Activated naive CD8-positive, alpha-beta T cell treated with anti-CD3 and anti-CD28 coated beads, Interleukin-2, amount 50 U/mL, for 16 hours (primary cell): ENCODE data around the gene CTSD.

Experiments
- DNase-seq: peaks from one replicate; pipeline ENCODE4 v3.0.0-alpha.2; 2020; ENCODE audit warnings: low read depth, low spot score

Gene CTSD

DNA sequence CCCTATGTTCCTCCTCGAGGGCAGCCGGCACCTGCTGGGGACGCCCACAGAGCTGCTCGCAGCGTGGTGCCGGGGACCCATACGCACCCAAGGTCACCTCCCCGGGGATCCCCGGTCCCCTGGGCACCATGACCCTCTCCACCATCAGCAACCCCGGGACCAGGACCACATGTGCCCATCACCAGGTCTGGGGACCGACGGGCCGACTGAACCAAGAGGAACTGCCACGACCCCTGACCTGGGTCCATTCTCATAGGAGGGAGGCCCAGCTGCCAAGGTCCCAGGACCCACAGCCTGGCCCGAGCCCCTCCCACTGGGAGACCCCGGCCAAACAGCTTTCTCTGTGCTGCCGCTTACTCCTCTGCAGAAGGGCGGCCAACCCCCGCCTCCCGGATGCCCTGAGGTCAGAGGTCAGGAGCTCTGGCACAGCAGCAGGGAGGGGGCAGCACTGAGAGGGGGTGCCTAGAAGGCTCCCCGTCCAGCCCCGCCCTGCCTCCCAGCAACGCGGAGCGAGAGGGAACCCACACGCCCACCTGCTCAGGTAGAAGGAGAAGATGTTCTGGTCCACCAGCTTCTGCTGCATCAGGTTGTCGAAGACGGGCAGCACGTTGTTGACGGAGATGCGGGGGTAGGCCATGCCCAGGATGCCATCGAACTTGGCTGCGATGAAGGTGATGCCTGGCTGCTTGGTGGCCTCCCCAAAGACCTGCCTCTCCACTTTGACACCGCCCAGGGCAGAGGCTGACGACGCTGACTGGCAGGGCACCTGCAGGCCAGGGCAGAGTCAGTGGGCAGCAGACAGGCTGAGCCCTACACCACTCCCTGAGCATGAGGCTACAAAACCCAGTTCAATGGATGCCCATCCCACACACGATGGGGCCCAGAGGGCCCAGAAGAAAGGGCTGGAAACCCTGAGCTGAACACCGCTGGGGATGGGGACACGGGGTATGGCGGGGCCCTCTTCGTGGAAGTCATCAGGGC, 6.6 kb downstream of the CTSD start:
- DNase-seq = no peak

DNA sequence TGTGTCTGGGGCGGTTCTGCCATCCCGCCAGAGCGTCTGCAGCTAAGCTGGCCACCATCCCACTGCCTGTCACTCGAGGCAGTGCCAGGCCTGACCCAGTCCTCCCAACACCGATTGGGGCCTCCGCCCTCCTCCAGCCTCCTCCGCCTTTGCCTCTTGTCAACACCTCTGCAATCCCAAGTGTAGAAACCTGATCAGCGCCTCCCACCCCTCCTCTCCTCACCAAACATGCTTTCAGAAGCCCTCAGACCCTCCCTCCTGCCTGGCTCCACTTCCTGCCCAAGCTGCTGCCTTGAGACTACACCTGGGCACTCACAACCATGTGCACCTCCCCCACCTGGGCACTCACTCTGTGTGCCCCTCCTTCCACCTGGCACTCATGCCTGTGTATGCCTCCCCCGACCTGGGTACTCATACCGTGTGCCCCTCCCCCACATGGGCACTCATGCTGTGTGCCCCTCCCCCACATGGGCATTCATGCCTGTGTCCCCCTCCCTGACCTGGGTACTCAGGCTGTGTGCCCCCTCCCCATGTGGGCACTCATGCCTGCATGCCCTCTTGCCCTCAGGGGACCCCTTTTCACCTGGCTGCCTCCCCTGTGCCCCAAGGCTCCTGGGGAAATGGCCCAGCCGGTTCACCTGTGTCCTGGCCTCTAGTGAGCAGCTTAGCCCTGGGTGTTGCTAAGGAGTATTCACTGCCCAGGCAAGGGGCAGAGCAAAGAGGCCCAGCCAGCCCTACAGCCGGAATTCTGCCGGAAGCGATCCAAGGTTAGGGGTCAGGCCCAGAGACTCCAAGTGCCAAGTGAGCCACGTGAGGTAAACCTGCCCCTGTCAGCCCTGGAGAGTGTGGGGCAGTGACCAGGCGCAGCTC, 7.8 kb downstream of the CTSD start:
- no peak for DNase-seq

DNA sequence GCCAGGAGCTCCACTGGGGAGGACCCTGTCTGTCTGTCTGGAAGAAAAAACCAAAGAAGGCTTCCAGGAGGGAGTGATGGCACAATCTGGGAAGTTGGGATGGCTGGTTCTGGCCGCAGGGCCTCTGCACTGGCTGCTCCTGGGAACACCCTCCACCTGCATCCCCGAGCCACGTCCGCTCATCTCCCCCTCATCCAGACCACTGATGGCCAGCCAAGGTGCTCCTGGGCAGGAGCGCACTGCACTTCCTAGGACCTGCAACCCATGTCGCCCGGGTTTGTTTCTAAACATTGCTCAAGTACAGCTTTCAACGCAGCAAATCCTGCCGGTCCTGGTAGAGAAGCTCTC, 8.4 kb downstream of the CTSD start:
- DNase-seq = no peak

DNA sequence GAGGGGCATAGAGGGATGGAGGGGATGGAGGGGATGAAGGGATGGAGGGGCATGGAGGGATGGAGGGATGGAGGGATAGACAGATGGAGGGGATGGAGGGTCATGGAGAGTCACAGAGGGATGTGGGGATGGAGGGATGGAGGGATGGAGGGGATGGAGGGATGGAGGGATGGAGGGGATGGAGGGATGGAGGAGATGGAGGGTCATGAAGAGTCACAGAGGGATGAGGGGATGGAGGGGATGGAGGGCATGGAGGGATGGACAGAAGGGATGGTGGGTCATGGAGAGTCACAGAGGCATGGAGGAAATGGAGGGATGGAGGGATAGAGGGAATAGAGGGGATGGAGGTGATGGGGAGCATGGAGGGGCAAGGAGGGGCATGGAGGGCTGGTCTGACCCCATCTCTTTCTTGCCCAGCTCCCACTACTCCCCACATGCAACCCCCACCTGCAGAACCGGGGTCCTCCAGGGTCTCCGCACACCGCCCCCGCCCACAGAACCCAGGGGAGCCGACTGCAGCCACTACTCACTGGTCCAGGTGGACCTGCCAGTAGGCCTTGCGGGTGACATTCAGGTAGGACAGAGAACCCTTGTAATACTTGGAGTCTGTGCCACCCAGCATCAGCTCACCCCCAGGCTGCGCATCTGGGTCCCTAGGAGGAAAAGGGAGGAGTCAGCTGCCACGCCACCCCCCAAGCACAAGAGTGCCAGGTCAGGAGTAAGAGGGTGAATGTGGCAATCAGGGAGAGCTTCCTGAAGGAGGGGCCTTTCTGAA, 9.2 kb downstream of the CTSD start:
- no peak for DNase-seq

DNA sequence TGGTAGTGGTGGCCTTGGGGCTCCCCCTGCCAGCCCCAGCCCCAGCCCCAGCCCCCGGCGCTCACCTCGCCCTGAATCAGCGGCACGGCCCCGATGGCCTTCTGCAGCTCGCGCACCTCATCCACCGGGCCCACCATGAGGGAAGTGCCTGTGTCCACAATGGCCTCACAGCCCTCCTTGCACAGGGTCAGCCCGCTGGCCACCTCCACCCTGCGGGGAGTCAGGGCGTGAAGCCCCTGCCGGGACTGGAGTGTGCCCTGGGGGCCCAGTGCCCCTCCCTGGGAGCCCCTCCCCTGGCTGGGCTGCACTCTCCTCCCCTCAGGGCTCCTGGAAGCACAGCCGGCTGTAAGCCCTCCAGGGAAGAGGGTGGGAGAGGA, 9.8 kb downstream of the CTSD start:
- no peak for DNase-seq

DNA sequence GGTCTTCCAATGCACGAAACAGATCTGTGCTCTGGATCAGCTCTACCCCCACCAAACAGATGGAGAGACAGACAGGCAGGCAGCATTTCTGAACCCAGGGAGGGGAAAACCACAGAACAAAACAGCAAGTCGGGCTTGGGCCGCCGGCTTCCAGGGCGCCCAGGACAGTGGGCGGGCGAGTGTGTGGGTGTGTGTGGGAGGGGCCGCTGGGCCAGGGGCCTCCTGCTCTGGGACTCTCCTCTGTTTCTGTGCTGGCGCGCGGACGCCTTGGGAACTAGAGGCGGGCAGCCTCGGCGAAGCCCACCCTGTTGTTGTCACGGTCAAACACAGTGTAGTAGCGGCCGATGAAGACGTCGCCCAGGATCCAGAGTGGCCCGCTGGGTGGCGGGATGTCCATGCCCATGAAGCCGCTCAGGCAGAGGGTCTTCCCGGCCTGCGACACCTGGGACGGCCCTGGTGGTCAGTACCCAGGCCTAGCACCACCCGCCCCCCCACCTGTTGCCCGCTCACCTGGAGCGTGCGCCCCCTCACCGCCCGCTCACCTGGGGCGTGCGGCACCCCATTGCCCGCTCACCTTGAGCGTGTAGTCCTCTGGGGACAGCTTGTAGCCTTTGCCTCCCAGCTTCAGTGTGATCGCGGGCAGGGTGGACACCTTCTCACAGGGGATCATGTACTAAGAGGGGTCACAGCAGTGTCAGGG, 10.3 kb downstream of the CTSD start:
- DNase-seq = no peak

DNA sequence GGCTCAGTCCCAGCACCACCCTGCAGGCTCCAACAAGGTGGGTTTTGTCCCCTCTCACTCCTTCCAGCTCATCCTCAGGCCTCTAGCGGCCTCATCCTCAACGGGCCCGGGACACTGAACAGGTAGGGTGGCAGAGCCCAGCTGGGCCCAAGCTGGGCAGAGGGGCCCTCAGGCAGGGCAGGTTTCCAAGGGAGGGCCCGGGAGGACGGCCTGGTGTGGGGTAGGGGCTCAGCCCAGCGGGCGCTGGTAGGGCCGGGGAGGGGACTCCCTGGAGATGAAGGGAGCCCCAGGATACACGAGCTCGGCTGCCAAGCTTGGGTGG, 10.9 kb downstream of the CTSD start:
- DNase-seq = no peak

DNA sequence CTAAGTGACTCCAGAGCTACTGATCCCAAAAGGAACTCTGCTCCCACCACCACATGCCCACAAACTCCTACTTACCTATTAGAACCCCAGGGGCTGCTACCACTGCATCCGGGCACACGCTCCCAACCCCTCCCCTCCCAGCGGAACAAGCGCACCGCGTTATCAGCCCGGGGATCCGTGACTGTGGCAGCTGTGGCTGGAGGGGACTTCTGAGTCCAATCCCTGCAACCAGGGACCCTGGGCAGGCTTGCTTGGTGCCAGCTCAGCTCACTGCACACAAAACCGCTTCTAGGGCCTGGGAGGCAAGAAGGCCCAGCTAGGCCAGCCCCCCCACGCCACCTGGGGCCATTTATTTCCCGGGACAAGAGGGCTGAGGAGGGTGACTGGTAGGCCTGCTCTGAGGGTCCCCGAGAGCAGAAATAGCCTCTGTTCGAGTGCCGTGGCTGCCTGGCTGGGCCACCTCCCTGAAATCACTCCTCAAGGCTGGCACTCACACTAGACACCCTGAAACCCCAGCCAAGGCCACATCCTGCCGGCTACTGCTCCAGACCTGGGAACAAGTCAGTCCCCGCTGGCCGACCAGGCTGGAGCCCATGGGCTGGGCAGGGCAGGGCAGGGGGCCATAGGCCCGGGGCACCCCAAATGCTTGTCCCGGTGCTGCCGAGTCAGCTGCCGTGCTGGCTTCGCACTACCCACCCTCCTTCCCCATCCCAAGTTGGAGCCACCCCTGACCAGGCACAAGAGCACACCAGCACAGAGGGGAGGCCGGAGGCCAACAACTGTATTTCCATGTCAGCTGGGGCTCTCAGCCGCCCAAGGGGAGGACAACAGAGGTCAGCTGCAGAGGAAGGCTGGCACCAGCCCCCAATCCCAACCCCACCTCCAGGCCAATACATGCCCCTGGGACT, 11.5 kb downstream of the CTSD start:
- no peak for DNase-seq

DNA sequence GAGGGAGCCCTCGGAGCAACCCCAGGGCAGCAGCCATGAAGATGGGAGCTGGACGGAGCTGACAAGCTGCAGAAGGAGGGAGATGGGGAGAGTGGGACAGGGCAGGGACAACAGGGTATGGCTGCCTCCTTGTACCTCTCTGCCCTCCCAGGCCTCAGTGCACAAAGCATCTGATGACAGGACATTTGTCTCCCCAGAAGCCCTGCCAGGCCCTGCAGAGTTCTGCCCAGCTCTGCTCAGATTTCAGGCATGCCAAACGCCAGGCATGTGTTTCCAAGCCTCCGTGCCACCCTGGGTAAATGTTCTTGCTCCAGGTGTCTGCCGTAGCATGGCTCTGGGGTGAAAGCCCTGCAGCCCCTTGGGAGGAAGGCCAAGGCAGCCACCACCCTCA, 12.2 kb downstream of the CTSD start:
- no peak for DNase-seq

DNA sequence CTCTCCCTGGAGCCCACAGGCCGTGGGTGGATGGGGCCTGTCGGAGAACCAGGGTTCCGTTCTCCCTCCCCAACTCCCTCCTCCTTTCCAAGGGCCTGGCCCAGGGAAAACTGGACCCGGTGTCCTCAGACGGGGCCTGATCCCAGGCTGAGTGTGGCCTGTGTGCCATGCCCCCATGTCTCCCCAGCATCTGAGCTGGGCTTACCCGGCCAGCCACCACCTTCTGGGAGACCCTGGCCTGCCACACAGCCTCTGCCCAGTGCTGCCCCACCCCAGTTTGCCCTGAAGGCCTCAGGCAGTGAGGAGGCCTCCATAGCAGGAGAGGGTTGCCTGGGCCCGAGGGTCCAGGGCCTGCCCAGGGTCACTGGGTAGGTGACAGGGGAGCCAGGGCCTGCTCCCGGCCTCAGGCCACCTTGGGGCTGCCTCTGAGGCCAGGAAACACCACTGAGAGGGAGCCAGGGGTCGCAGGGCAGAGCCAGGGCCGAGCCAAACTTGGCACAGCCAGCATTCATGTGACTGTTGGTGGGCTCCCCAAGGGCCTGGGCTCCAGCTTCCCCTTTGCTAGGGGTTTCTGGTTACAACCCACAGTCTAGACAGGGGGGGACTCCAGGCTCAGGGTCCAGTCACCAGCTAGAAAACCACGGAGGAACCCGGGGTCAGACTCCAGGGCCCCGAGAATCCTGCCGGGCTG, 12.7 kb downstream of the CTSD start:
- DNase-seq = no peak

DNA sequence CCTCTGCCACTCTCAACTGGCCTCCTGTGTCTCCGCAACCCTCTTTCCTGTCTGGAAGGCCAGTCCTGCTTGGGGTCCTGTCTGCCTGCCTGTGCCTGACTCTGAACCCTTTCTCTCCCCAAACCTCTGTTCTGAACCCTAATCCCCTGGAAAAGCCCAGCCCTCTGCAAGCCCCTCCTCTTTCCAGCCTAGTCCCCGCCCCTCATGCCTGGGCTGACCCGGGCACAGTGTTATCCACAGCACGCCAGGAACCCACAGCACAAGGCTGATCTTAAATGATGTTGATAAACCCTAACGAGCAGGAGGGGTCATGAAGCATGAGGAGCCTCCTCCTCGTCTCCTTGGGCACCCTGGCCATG, 13.3 kb downstream of the CTSD start, which contains the start of gene IFITM10:
Gene IFITM10, minus strand, starts transcription at position 115 of the 359 bp plus-strand sequence. CDS start 153 bp downstream, outside the sequence.
- no peak for DNase-seq

DNA sequence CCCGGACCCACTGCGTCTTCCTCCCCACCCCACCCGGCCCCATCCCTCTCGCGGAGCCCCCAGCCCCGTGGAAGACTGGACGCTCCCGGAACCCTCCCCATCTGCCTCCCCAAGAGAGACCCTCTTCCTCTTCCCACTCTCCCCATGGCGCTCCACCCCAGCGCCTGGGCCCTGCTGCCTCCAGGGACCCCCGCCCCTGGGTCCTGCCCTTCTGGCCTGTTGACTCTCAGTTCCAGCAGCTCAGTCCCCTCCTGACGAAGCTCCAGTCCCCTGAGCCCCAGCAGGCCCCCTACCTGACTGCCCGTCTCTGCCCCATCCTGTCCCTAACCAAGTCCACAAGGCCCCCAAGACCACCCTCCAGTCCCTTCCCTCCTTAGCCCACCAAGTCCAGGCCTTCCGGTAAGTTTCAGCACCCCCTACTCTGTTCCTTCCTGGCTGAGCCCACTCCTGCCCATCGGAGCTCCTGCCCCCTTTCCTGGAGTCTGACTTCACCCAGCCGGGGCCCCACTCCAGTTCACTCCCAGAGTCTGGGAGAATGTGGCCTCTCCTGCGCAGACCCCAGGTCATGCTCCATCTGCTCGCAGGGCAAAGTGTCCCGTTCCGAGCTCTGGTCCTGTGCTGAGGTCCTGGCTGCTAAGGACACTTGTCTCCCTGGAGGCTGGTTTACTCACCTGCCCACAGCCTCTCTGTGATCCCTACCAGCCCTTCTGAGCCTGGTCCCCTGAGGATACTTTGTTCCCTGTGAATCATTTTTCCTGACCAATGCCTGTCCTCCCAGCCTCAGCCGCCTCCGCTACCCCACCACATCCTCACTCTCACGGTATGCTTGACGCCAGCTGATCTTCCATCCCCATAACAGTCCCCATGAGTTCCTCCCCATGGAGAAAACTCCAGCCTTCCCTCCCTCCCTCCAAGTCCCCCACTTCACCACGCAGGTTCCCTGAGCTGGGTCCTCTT, 14.1 kb downstream of the CTSD start:
- no peak for DNase-seq

DNA sequence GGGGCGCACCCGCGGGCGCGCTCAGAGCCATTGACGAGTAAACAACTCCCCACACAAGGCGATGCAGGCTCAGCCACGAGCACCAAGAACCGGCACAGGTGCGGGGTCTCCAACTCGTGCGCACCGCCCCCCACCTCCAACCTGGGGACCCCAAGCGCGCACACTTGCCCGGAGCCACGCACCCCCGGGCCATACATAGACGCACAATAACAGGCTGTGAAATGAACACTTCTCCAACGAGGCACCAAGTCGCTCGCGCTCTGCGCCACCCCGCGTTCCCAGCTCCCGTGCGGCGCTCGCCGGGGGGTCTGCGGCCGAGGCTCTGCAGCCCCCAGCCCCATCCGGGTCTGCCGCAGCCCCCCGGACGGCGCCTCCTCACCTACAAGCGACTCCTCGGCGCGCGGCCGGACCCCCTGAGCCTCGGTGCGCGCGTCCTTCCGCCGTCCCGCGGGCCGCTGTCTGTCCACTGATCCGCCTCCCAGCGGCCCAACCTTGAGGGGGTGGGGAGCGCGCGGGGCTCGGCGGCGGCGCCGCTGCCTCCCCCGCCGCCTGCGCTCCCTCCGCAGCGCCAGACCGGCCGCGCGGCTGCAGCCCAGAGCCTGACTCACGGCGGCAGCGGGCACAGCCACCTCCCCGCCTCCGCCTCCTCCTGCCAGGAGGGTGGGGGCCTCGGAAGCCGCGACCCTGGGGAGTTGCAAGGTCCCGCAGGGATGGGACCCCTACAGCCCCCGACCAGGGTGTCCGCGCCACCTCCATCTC, 14.9 kb downstream of the CTSD start:
- no peak for DNase-seq

DNA sequence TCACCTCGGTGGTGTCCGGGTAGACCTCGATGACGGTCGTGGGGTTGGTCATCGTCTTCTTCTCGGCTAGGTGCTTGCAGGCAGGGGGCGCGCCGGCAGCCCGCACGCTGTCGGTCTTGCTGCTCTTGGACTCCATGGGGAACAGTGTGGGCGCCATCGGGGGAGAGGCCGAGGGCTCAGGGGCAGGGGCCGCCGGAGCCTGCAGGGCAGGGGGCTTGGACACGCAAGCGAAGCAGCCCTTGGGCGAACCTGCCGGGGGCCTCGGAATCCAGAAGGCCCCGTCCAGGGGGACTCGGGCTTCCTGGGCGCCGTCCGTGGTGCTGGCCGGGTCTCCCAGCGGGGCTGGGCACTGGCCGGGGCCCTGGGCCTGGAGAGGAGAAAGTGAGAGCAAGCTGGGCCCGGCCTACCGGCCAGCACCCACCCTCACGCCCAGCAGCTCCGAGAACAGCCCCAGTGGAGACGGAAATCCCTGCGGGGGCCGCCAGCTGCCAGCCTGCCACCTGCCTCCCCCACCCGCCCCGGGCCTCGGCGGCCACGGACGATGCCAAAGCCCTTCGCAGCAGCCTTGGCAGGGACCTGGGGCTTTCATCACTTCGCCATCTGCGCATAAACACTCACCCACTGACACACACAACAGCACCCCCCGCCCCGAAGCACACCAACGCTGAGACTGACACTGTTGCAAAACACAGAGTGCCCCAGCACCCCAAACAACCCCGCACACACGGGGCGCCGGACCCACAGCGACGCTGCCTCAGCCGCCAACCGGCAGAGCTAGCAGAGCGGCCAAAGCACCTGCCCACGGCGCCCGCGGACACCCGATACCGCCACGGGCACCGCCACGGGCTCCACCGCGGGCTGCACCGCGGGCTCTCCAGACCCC, 15.7 kb downstream of the CTSD start:
- DNase-seq = no peak

DNA sequence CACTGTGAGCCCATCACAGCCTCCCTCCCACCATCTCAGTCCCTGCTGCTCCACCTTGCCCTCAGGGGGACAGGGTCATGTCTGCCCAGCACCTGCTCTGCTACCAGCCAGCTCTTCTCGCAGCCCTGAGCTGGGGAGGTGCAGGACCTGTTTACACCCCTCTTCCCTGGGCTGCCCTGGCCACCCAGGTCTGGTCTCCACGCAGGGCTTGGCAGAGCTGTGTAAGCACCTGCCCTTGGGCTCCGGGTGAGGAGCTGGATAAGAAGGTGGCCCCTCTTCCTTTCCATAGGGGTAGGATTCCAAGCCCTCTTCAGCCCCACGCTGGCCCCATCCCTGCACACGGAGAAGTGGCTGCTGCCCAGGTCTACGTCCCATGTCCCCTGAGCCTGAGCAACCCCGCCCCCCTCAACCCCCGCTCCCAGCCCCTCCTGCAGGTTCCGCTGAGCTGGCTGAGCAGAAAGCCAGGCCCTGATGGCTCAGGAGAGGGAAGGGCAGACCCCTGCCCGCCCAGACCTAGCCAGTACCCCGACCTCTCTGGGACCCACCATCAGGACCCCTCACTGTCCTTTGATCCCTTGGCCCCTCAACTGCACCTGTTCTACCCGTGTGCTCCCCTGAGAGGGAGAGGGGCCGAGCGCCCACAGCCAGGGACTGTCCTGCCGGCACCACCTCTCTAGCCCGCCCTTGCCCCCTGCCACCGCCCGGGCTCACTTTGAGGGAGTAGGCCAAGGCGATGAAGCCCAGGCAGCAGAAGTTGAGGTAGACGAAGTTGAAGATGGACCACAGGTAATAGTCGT, 16.6 kb downstream of the CTSD start:
- no peak for DNase-seq

DNA sequence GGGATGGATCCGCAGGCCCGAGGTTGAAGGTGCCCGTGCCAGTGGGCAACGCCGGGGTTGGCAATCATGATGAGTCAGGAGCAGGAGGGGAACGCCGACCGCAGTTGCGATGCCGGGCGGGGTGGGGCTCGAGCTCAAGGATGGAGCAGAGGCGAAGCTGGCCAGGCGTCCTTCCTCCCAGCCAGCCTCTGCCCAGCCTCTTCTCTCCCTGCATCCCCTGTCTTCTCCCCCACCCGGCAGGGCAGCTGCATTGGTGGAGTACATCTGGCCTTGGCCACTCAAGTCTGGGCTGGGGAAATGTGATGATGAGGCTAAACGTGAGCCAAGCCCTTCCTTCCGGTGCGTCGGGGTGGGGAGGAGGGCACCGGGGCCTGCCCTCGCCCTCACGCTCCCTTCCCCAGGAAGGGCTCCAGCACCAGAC, 17.2 kb downstream of the CTSD start:
- DNase-seq = no peak
